ENCODE measurements around the gene KCNMA1.

GRCh38 chr10:77125231-77125630 is 512.4 kb downstream of the KCNMA1 start:
- TF ChIP-seq CTCF (IDR thresholded peaks at IDR 0.05) (no peak), POLR2A (IDR thresholded peaks at IDR 0.05) (no peak)
